ENCODE results near the gene CLEC4G. TPM values are rescaled to one million over a fixed set of nuclear protein-coding genes. Genes with fewer than 3 reads are reported as not detected.

Gene CLEC4G
- total and polyA plus RNA-seq, 2 of the 13 experiments (the other 11 are each of a cell fraction or from before 2014, with no cell fraction given), result not detected

GRCh38 chr19:7681340-7682174, 50.4 kb downstream of the CLEC4G start (continued):
- TF ChIP-seq ZNF574 (CRISPR knock-in tag; IDR thresholded peaks at IDR 0.05), result peak; percentile 23; the same call in 1 of the 2 replicates
- no peak for TF ChIP-seq ZNF547 (CRISPR knock-in tag; IDR thresholded peaks at IDR 0.05)
- TF ChIP-seq TBP (CRISPR knock-in tag; IDR thresholded peaks at IDR 0.05), result no peak
- TF ChIP-seq NFE2 (CRISPR knock-in tag; IDR thresholded peaks at IDR 0.05), result no peak
- no peak for TF ChIP-seq NFE2L1 (CRISPR knock-in tag; IDR thresholded peaks at IDR 0.05; ENCODE audit: borderline replicate concordance)
- TF ChIP-seq ZNF281 (CRISPR knock-in tag; IDR thresholded peaks at IDR 0.05; ENCODE audit: borderline replicate concordance), result peak; percentile 99
- no peak for TF ChIP-seq LCORL (IDR thresholded peaks at IDR 0.05)
- peak; percentile 47; the same call in 1 of the 2 replicates for TF ChIP-seq LCORL (CRISPR knock-in tag; IDR thresholded peaks at IDR 0.05)
- no peak for TF ChIP-seq ZNF251 (CRISPR knock-in tag; IDR thresholded peaks at IDR 0.05)
- TF ChIP-seq, protein P1, sequence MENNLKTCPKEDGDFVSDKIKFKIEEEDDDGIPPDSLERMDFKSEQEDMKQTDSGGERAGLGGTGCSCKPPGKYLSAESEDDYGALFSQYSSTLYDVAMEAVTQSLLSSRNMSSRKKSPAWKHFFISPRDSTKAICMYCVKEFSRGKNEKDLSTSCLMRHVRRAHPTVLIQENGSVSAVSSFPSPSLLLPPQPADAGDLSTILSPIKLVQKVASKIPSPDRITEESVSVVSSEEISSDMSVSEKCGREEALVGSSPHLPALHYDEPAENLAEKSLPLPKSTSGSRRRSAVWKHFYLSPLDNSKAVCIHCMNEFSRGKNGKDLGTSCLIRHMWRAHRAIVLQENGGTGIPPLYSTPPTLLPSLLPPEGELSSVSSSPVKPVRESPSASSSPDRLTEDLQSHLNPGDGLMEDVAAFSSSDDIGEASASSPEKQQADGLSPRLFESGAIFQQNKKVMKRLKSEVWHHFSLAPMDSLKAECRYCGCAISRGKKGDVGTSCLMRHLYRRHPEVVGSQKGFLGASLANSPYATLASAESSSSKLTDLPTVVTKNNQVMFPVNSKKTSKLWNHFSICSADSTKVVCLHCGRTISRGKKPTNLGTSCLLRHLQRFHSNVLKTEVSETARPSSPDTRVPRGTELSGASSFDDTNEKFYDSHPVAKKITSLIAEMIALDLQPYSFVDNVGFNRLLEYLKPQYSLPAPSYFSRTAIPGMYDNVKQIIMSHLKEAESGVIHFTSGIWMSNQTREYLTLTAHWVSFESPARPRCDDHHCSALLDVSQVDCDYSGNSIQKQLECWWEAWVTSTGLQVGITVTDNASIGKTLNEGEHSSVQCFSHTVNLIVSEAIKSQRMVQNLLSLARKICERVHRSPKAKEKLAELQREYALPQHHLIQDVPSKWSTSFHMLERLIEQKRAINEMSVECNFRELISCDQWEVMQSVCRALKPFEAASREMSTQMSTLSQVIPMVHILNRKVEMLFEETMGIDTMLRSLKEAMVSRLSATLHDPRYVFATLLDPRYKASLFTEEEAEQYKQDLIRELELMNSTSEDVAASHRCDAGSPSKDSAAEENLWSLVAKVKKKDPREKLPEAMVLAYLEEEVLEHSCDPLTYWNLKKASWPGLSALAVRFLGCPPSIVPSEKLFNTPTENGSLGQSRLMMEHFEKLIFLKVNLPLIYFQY (CRISPR knock-in tag; IDR thresholded peaks at IDR 0.05; ENCODE audit: borderline replicate concordance), result no peak
- TF ChIP-seq SNAI1 (CRISPR knock-in tag; IDR thresholded peaks at IDR 0.05; ENCODE audit: borderline replicate concordance), result no peak
- TF ChIP-seq ZNF562 (CRISPR knock-in tag; IDR thresholded peaks at IDR 0.05; ENCODE audit: borderline replicate concordance), result no peak
- no peak for TF ChIP-seq ZNF350 (CRISPR knock-in tag; IDR thresholded peaks at IDR 0.05; ENCODE audit: borderline replicate concordance, low read depth)
- no peak for TF ChIP-seq ETV6 (CRISPR knock-in tag; conservative IDR thresholded peaks at IDR 0.05)
- TF ChIP-seq ATRX (CRISPR knock-in tag; IDR thresholded peaks at IDR 0.05; ENCODE audit: borderline replicate concordance), result no peak
- no peak for TF ChIP-seq ZNF556 (CRISPR knock-in tag; IDR thresholded peaks at IDR 0.05; ENCODE audit: borderline replicate concordance)
- no peak for TF ChIP-seq ARHGAP35 (CRISPR knock-in tag; IDR thresholded peaks at IDR 0.05; ENCODE audit: borderline replicate concordance)
- TF ChIP-seq PAWR (CRISPR knock-in tag; IDR thresholded peaks at IDR 0.05; ENCODE audit: borderline replicate concordance), result no peak
- TF ChIP-seq ELF1 (CRISPR knock-in tag; IDR thresholded peaks at IDR 0.05), result no peak
- TF ChIP-seq IKZF1 (IDR thresholded peaks at IDR 0.05), result no peak
- TF ChIP-seq SIX4 (CRISPR knock-in tag; IDR thresholded peaks at IDR 0.05), result no peak
